ENCODE measurements around the gene SRPRA.
"Not testable (repeated sequence)": the region's sequence is repeated elsewhere in the genome, so short reads cannot be mapped to it uniquely, and the experiment has no call there.

The SRPRA gene, protein sequence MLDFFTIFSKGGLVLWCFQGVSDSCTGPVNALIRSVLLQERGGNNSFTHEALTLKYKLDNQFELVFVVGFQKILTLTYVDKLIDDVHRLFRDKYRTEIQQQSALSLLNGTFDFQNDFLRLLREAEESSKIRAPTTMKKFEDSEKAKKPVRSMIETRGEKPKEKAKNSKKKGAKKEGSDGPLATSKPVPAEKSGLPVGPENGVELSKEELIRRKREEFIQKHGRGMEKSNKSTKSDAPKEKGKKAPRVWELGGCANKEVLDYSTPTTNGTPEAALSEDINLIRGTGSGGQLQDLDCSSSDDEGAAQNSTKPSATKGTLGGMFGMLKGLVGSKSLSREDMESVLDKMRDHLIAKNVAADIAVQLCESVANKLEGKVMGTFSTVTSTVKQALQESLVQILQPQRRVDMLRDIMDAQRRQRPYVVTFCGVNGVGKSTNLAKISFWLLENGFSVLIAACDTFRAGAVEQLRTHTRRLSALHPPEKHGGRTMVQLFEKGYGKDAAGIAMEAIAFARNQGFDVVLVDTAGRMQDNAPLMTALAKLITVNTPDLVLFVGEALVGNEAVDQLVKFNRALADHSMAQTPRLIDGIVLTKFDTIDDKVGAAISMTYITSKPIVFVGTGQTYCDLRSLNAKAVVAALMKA

DNA sequence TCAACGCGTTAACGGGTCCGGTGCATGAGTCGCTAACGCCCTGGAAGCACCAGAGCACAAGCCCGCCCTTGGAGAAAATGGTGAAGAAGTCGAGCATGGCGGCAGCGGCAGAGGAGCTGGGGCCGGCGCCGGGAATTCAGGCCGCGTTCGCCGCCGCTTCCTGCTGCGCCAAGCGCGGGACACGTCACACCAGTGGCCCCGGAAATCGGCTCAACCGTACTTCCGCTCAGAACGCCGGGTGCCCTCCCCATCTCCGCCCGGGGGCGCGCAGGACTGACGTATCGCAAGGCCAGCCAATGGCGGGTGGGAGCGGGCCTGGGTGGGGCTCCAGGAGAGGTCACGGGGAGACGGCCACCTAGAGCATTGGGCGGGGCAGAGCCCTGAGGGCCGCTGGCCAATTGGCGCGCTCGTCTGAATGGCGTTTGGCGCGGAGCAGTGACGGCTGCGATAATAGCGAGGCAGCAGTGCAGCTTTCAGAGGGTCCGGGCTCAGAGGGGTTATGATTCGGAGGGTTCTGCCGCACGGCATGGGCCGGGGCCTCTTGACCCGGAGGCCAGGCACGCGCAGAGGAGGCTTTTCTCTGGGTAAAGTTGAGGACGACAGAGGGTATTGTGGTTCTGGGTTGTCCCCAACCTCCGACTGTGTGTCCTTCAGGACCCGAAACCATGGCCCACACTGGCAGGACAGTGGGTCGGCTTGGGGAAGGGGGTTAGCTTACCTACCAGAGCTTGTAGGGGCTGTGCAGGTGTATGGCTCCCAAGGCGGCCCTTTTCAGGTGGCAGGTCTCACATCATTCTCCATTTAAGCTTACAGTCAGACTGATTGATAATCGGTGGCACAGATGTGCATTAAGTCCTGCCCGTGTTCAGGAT, at the start of gene SRPRA, which contains the start of gene FOXRED1:
Gene SRPRA (minus strand): TSS at position 188 of the 872 bp plus-strand sequence. CDS start 91 bp downstream, at position 97.
Gene FOXRED1 (plus strand): TSS at position 447 of the 872 bp plus-strand sequence. CDS start 53 bp downstream, at position 500.
- DNase-seq, result peak; percentile 100

GRCh38 chr11:126317756-126318573, 49.3 kb upstream of the SRPRA start:
- DNase-seq, result no peak

GRCh38 chr11:126317432-126317755, 48.7 kb upstream of the SRPRA start:
- DNase-seq, result no peak

GRCh38 chr11:126313826-126314225, 45.1 kb upstream of the SRPRA start:
- no peak for DNase-seq

DNA sequence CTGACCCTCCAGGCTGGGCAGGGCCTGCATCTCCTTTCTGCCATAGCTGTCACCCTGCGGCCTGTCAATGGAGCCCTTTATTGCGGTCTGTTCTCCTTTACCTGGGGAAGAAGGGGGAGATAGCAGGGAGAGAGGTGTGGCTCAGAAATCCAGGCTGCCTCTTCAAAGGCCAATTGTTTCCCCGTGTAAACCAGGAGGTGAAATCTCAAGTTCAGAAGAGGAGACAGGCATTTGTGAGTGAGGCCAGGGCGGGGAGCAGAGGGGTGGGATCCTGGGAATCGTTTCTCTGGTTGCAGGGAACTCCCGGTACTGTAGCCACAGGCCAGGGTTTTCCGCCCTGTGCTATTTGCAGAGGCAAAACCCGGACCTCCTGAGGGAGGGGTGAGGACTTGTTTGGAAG, 44.3 kb upstream of the SRPRA start:
- no peak for DNase-seq

GRCh38 chr11:126311401-126312291, 43.0 kb upstream of the SRPRA start:
- no peak for DNase-seq

- no peak for DNase-seq
Measured at GRCh38 chr11:126310992-126311310, 42.3 kb upstream of the SRPRA start.

- peak; percentile 66 for DNase-seq
Measured at GRCh38 chr11:126310200-126310991, 41.7 kb upstream of the SRPRA start.

DNA sequence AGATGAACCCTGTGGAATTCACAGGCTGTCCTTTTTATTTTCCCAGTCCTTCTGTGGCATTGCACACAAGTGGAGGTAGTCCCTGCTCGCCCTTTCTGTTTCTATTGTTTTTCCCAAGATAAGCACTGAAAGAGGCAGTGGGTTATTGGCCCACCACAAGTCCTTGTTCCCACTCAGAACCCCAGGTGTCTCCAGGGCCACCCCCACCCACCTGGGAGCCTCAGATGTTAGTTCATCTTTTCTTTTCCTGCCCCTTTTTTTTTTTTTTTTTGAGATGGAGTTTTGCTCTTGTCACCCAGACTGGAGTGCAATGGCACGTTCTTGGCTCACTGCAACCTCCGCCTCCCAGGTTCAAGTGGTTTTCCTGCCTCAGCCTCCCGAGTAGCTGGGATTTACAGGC, 40.1 kb upstream of the SRPRA start:
- DNase-seq, result not testable (repeated sequence)

DNA sequence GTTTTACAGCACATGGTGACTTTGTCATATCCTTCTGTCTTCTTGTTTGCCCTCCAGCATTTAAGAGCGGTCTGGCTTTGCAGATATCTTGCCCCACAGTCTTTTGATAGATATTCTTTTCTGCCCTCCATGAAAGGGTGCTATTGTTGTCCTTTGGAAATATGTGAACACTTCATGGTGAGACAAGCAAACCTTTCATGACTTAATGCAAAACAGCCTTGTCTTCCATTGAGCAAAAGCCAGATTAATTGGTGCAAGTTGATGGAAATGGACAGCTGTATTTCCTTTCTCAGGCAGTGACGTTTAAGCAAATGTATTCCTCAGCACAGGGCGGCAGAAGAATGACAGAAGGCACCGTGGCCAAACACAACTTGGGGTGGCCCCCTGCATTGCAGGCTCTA, 39.6 kb upstream of the SRPRA start:
- no peak for DNase-seq

DNA sequence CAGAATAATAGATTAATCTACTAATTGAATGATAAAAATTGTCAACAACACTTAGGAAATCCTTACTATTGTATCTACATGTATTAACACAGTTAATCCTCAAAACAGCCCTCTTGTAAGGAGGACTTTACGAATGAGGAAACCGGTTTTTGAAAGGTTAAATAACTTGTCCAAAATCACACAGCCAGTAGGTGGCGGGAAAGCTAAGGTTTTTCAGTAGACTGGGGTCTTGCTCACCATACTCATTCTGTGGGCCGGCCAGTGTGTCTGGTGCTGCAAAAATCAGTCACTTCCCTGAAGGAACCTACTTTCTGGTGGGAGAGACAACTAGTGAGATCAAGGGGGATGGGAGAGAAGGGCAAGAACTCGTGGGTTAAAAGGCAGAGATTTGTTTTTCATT, 39.0 kb upstream of the SRPRA start:
- no peak for DNase-seq

- no peak for DNase-seq
Measured at GRCh38 chr11:126305699-126306098, 37.0 kb upstream of the SRPRA start.

- DNase-seq, result no peak
Measured at GRCh38 chr11:126304457-126305075, 35.9 kb upstream of the SRPRA start.

GRCh38 chr11:126303623-126304456, 35.1 kb upstream of the SRPRA start, which contains the start of gene DCPS:
TSS of gene DCPS (plus strand) at chr11:126304060. CDS start at chr11:126304081, 21 bp downstream.
- DNase-seq, result peak; percentile 91

GRCh38 chr11:126297004-126297403, 28.3 kb upstream of the SRPRA start:
- DNase-seq, result no peak

DNA sequence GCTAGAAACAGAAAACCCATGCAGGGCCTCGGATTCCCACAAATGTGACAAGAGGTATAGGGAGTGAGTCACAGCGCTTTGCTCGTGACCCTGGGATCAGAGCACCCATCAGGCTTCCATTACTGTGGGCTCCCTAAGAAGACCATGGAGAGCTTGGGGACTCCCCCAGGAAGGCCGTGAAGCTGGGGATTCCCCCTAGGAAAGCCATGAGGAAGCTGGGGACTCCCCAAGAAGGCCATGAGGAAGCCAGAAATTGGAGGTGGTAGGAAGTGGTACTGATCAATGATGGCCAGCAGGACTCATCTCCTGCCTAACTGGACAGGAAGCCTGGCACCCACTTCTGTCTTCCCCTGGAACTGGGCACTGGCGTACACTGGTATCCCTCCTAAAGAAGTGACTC, 25.0 kb upstream of the SRPRA start:
- DNase-seq, result no peak

DNA sequence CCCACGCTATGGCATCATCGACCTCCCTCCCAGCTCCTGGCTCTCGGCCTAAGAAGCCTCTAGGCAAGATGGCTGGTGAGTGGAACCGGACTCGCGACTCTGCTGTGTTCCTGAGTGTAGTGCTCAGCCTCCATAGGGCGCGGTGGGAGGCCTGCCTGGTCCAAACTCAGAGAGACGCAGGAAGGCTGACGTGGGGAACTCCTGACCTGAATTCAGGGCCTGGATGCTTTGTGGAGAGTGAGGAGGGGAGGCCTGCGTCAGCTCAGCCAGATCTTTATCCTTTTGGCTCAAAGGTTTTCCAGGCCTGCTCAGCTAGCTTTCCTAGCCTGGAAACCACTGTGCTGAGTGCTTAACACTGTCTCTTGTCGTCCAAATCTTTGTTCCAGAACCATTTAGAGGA, 22.2 kb upstream of the SRPRA start:
- no peak for DNase-seq

- DNase-seq, result no peak
Measured at GRCh38 chr11:126288237-126288636, 19.5 kb upstream of the SRPRA start.

DNA sequence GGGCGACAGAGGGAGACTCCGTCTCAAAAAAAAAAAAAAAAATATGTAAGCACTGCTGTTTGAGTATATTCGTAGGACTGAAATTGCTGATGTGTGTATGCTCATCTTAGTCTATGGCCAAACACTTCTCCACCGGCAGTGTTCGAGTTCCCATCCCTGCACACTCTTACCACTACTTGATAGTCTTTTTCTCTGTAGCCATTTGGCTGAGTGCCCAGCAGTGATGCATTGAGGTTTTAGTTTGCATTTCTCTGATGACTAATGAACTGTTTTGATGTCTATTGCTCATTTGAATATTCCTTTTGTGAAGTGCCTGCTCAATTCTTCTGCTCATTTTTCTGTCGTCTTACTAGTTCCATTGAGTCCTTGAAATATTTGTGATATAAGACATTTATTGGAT, 16.1 kb upstream of the SRPRA start:
- peak; percentile 76 for DNase-seq

All from activated T-cell treated with anti-CD3 and anti-CD28 coated beads, Interleukin-2, amount 50 U/mL, for 1 hour (primary cell).